ENCODE data around the gene LRRC3.

DNA sequence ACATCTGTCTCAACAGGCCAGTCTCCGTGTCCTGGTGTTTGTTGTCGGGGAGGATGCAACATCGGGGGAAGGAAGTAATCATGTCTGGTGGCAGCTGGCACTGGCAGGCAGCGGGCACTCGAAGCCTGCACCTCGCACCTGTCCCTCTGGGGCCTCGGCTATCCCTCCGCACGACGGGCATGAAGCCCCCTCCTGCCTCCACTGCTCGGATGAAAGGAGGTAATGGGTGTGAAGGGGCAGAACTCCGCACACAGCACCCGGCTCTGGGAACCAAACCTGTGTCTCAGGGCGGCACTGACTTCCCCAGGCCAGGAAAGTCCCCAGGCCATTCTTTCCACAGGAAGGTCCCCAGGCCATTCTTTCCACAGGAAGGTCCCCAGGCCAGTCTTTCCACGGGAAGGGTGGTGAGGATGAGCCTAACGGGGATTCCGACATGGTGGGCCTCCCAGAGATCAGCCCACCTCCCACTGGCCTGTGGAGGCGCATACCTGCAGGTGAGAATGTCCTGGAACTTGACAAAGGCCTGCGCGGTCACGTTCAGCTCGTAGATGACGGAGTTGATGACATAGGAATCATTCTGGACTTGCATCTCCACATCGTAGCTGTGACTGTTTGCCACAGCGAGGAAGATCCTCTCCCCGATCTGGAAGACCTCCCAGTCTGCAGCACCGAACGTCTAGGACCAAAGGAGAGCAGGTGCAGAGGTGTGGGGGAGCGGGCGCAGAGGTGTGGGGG, 53.6 kb downstream of the LRRC3 start:
- TF ChIP-seq, protein P1, sequence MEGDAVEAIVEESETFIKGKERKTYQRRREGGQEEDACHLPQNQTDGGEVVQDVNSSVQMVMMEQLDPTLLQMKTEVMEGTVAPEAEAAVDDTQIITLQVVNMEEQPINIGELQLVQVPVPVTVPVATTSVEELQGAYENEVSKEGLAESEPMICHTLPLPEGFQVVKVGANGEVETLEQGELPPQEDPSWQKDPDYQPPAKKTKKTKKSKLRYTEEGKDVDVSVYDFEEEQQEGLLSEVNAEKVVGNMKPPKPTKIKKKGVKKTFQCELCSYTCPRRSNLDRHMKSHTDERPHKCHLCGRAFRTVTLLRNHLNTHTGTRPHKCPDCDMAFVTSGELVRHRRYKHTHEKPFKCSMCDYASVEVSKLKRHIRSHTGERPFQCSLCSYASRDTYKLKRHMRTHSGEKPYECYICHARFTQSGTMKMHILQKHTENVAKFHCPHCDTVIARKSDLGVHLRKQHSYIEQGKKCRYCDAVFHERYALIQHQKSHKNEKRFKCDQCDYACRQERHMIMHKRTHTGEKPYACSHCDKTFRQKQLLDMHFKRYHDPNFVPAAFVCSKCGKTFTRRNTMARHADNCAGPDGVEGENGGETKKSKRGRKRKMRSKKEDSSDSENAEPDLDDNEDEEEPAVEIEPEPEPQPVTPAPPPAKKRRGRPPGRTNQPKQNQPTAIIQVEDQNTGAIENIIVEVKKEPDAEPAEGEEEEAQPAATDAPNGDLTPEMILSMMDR (conservative IDR thresholded peaks at IDR 0.05; ENCODE audit: low read depth, low read length) = no peak
- TF ChIP-seq, protein P2, sequence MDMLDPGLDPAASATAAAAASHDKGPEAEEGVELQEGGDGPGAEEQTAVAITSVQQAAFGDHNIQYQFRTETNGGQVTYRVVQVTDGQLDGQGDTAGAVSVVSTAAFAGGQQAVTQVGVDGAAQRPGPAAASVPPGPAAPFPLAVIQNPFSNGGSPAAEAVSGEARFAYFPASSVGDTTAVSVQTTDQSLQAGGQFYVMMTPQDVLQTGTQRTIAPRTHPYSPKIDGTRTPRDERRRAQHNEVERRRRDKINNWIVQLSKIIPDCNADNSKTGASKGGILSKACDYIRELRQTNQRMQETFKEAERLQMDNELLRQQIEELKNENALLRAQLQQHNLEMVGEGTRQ (IDR thresholded peaks at IDR 0.05; ENCODE audit: low read depth, low read length) = no peak
- TF ChIP-seq POLR2A (IDR thresholded peaks at IDR 0.05; ENCODE audit: low read depth, low read length) = no peak
- TF ChIP-seq CEBPB (IDR thresholded peaks at IDR 0.05; ENCODE audit: low read depth, low read length) = no peak
- no peak for TF ChIP-seq MAFK (IDR thresholded peaks at IDR 0.05; ENCODE audit: low read depth, low read length)
- TF ChIP-seq SMC3 (IDR thresholded peaks at IDR 0.05; ENCODE audit: low read depth, low read length) = no peak
- TF ChIP-seq RAD21 (IDR thresholded peaks at IDR 0.05; ENCODE audit: low read length) = no peak
- TF ChIP-seq RFX5 (IDR thresholded peaks at IDR 0.05; ENCODE audit: low read depth, low read length) = no peak
- no peak for TF ChIP-seq RCOR1 (IDR thresholded peaks at IDR 0.05; ENCODE audit: insufficient replicate concordance, low read length)

Data from IMR-90 (cell line).